Endothelial cell of umbilical vein (primary cell): Measurements from ENCODE around the gene HLA-B. TPM values are rescaled to one million over a fixed set of nuclear protein-coding genes. Genes with fewer than 3 reads are reported as not detected.

ENCODE experiments used
- BruUV-seq: library from RNA; stranded (reverse); fragments of 400-500 nt; replicated peaks from 2 replicates; lab custom pipeline; 2021; lab: Mats Ljungman, UMichigan
- CTCF ChIA-PET: fragments of 300-600, 350-600 bp; sonication (Branson Sonifier 250); formaldehyde crosslinking; loops from one replicate; lab custom pipeline; 2021; ENCODE audit warnings: antibody characterized with exemption, inconsistent platforms; lab: Charles Lee
- POLR2A ChIA-PET: fragments of 300-600, 350-600 bp; sonication (Branson Sonifier 250); formaldehyde crosslinking; loops from one replicate; lab custom pipeline; 2021; ENCODE audit warnings: antibody characterized with exemption, inconsistent platforms; lab: Charles Lee
- DNase-seq: peaks from one replicate; pipeline ENCODE4 v3.0.0-alpha.2; 2011; ENCODE audit warnings: low read depth, low spot score
- FAIRE-seq: peaks from 2 replicates; lab custom pipeline; 2011; peaks lifted over from hg19 to GRCh38; lab: Jason Lieb, UNC
- H2AFZ ChIP-seq: 2 replicates; pipeline ENCODE4 v1.6.0; 2012; ENCODE audit warnings: low read depth, low read length, control low read depth, inconsistent platforms
- H3K27ac ChIP-seq: 2 replicates; pipeline ENCODE4 v1.5.1; 2011; ENCODE audit warnings: low read depth, mild to moderate bottlenecking, control low read depth, low read length, moderate library complexity; ENCODE audit not compliant: insufficient read depth
- H3K27me3 ChIP-seq, 2 experiments: 2 replicates each; pipeline versions ENCODE4 v1.6.0 to v1.6.1; 2011; ENCODE audit warnings: low read length in 2 of 2, mixed read lengths in 1 of 2; ENCODE audit not compliant: control insufficient read depth in 2 of 2, insufficient read depth in 2 of 2
- H3K36me3 ChIP-seq, 2 experiments: 2 replicates in 1 of 2; 3 replicates in 1 of 2; pipeline ENCODE4 v1.5.1; 2011; ENCODE audit warnings: low read length in 2 of 2, mild to moderate bottlenecking in 1 of 2, moderate library complexity in 1 of 2; ENCODE audit not compliant: control insufficient read depth in 2 of 2, insufficient read depth in 2 of 2; ENCODE audit errors: extremely low read depth in 1 of 2
- H3K4me1 ChIP-seq: 3 replicates; pipeline ENCODE4 v1.5.1; 2011; ENCODE audit warnings: mild to moderate bottlenecking, low read length; ENCODE audit not compliant: control insufficient read depth, insufficient read depth; ENCODE audit errors: extremely low read depth
- H3K4me2 ChIP-seq: 2 replicates; pipeline ENCODE4 v1.6.1; 2011; ENCODE audit warnings: low read length, control low read depth, mixed read lengths; ENCODE audit not compliant: insufficient read depth
- H3K4me3 ChIP-seq, 3 experiments: fragments of 200-600 bp in 1 of 3; sonication (generic), shearing (Covaris generic) in 1 of 3; replicated peaks in 1 of 3; 2 replicates each; pipeline ENCODE4 v1.5.1; 2011 to 2016; ENCODE audit warnings: control low read depth in 3 of 3, low read length in 3 of 3, mild to moderate bottlenecking in 2 of 3, inconsistent platforms in 1 of 3, low read depth in 1 of 3, moderate library complexity in 1 of 3; ENCODE audit not compliant: insufficient read depth in 1 of 3
- H3K79me2 ChIP-seq: 2 replicates; pipeline ENCODE4 v1.6.0; 2012; ENCODE audit warnings: low read length, inconsistent platforms; ENCODE audit not compliant: control insufficient read depth, insufficient read depth
- H3K9ac ChIP-seq: replicated peaks from 2 replicates; pipeline ENCODE3; 2011; ENCODE audit warnings: low read length, control low read depth; ENCODE audit not compliant: insufficient read depth; ENCODE audit errors: extremely low read depth
- H3K9me1 ChIP-seq: replicated peaks from 3 replicates; pipeline ENCODE4 v1.6.0; 2011; ENCODE audit warnings: mild to moderate bottlenecking, low read length; ENCODE audit not compliant: control insufficient read depth, insufficient read depth; ENCODE audit errors: extremely low read depth
- H3K9me3 ChIP-seq: replicated peaks from 2 replicates; pipeline ENCODE4 v1.5.1; 2012; ENCODE audit warnings: low read length, inconsistent platforms; ENCODE audit not compliant: control insufficient read depth, insufficient read depth
- H4K20me1 ChIP-seq: replicated peaks from 2 replicates; pipeline ENCODE3; 2011; ENCODE audit warnings: mild to moderate bottlenecking, low read length; ENCODE audit not compliant: control insufficient read depth, insufficient read depth; ENCODE audit errors: extremely low read depth
- CTCF ChIP-seq, 2 donors: IDR thresholded peaks; 1 replicate in 1 of 2; 2 replicates in 1 of 2; pipeline ENCODE4 v1.5.1; 2011; ENCODE audit warnings: low read length in 2 of 2, mild to moderate bottlenecking in 2 of 2, moderate library complexity in 2 of 2, control low read depth in 1 of 2, inconsistent platforms in 1 of 2, low read depth in 1 of 2; ENCODE audit not compliant: insufficient read depth in 1 of 2; ENCODE audit errors: extremely low read depth in 1 of 2
- EZH2 ChIP-seq: IDR thresholded peaks from 2 replicates; pipeline ENCODE4 v1.6.1; 2012; ENCODE audit warnings: borderline replicate concordance, low read depth, mild to moderate bottlenecking, moderate library complexity, low read length, inconsistent platforms; ENCODE audit not compliant: severe bottlenecking
- GATA2 ChIP-seq: IDR thresholded peaks from 2 replicates; pipeline ENCODE4 v1.7.0; 2011; ENCODE audit warnings: low read depth, mild to moderate bottlenecking, moderate library complexity, mixed read lengths, low read length; ENCODE audit not compliant: insufficient read length, insufficient read depth
- JUN ChIP-seq: IDR thresholded peaks from 2 replicates; pipeline ENCODE4 v1.6.1; 2011; ENCODE audit warnings: borderline replicate concordance, low read depth; ENCODE audit not compliant: insufficient read length, insufficient read depth
- MAX ChIP-seq: IDR thresholded peaks from 2 replicates; pipeline ENCODE4 v1.6.1; 2011; ENCODE audit not compliant: insufficient read depth, insufficient read length
- MYC ChIP-seq: IDR thresholded peaks from one replicate; pipeline ENCODE4 v1.6.1; 2011; ENCODE audit warnings: mild to moderate bottlenecking, low read depth, low read length
- POLR2A ChIP-seq: IDR thresholded peaks from 2 replicates; pipeline ENCODE4 v1.6.1; 2012; ENCODE audit warnings: low read depth, mild to moderate bottlenecking, control low read depth, low read length
- POLR2AphosphoS5 ChIP-seq: IDR thresholded peaks from 2 replicates; pipeline ENCODE4 v1.6.1; 2012; ENCODE audit warnings: low read depth, mild to moderate bottlenecking, control low read depth, low read length, moderate library complexity; ENCODE audit not compliant: insufficient read depth
- dilution Hi-C: fragments of 300-500 bp; cut with MboI; formaldehyde crosslinking; loops from one replicate; pipeline ENCODE4 v1.15.0; 2019; ENCODE audit warnings: low sequenced_read_pairs; ENCODE audit not compliant: extremely low pct_ligation_motif_present
- intact Hi-C: fragments of 100-400 bp; cut with micrococcal nuclease; formaldehyde crosslinking; loops from one replicate; pipeline ENCODE4 v1.10.0; 2022
- polyA plus RNA-seq, 4 experiments: library from polyadenylated mRNA; depleted of rRNA in 3 of 4; stranded (reverse) in 3 of 4; unstranded in 1 of 4; fragments of >200 nt; gene quantifications; 2 replicates each; pipeline versions ENCODE4 v1.2.1 to v1.2.3, GENCODE V29; 2011 to 2012; ENCODE audit warnings: missing spikeins in 1 of 4
- total RNA-seq: library from RNA; stranded (reverse); gene quantifications from 2 replicates; pipeline ENCODE4 v1.2.3, GENCODE V29; 2021

Gene HLA-B
- total and polyA plus RNA-seq, 2 donors (not counting 3 experiments of a cell fraction or from before 2014, with no cell fraction given) = 119 to 126 TPM

- TF ChIP-seq GATA2 (no peak), MYC (no peak), POLR2A (no peak), CTCF (IDR thresholded peaks at IDR 0.05; ENCODE audit: extremely low read depth in 1 of 2, insufficient read depth in 1 of 2, low read depth in 1 of 2, low read length in 2 of 2) (no peak), POLR2AphosphoS5 (no peak), JUN (no peak), EZH2 (no peak), MAX (no peak)
- FAIRE-seq = no peak
- no peaks in the 10 kb centered on the region for H3K79me2 ChIP-seq
- H3K4me2 ChIP-seq = no peak overlapping the region
- H3K27ac ChIP-seq = no peak overlapping the region
- intact Hi-C loops (no loop called here), dilution Hi-C loops (no loop called here)
- no peak overlapping the region for H3K4me3 ChIP-seq
- ChIA-PET CTCF (no interaction called here), POLR2A (no interaction called here)
- no peaks in the 10 kb centered on the region for H3K9me3 ChIP-seq
- BruUV-seq = no TSS peak
- no peaks in the 10 kb centered on the region for H3K4me1 ChIP-seq
- no peaks in the 10 kb centered on the region for H3K36me3 ChIP-seq
- H3K9me1 ChIP-seq = no peaks in the 10 kb centered on the region
- DNase-seq = no peak
- H3K27me3 ChIP-seq = peaks cover 12 to 15% of the 10 kb centered on the region in 2 experiments
- no peaks in the 10 kb centered on the region for H4K20me1 ChIP-seq
- no peak overlapping the region for H2AFZ ChIP-seq
- H3K9ac ChIP-seq = no peak overlapping the region
Measured at GRCh38 chr6:31385041-31385440, 28.1 kb upstream of the HLA-B start.
